HepG2 (cell line): Measurements from ENCODE around the gene MLX. TPM values are rescaled to one million over a fixed set of nuclear protein-coding genes. Genes with fewer than 3 reads are reported as not detected.
A peak's percentile ranks its signal among the peaks of the same experiment; 100 is the strongest.
"Not testable (repeated sequence)": the region's sequence is repeated elsewhere in the genome, so short reads cannot be mapped to it uniquely, and the experiment has no call there.

Experiments used
- ATAC-seq: fragments of 200-7000 bp; cut with Tn5 transposase; 3 replicates; pipeline ENCODE4 v1.9.1; 2020; ENCODE audit warnings: mild to moderate bottlenecking, moderate library complexity
- BruUV-seq: library from RNA; stranded (reverse); fragments of 400-500 nt; replicated peaks from 2 replicates; lab custom pipeline; 2021; lab: Mats Ljungman, UMichigan
- CTCF ChIA-PET: fragments of 300-600 bp; formaldehyde crosslinking; extraction: SDS; loops from one replicate; lab custom pipeline; 2021; ENCODE audit warnings: low total read pairs, inconsistent platforms, low intra/inter-chr PET ratio; lab: Yijun Ruan, JAX
- POLR2A ChIA-PET: fragments of 350-600 bp; sonication (Branson Sonifier 250); formaldehyde crosslinking; loops from one replicate; lab custom pipeline; 2020; ENCODE audit warnings: antibody characterized with exemption, inconsistent platforms; lab: Yijun Ruan, JAX
- DNase-seq: peaks from one replicate; pipeline ENCODE4 v3.0.0-alpha.2; 2015; ENCODE audit warnings: low spot score
- FAIRE-seq: peaks from 3 replicates; lab custom pipeline; 2011; peaks lifted over from hg19 to GRCh38; lab: Jason Lieb, UNC
- H2AFZ ChIP-seq: one replicate; pipeline ENCODE4 v1.6.1; 2011; ENCODE audit warnings: low read length, inconsistent platforms
- H3K27ac ChIP-seq: fragments of 300-600 bp; 3 replicates; pipeline ENCODE4 v1.8.0; 2011; ENCODE audit warnings: mixed run types, mild to moderate bottlenecking, mixed read lengths, low read length, inconsistent platforms; ENCODE audit not compliant: insufficient read depth; ENCODE audit errors: extremely low read length
- H3K27me3 ChIP-seq, 2 experiments: fragments of 200-600 bp in 1 of 2; 2 replicates in 1 of 2; 3 replicates in 1 of 2; pipeline versions ENCODE4 v1.6.0 to v1.8.0; 2011; ENCODE audit warnings: low read length in 2 of 2, mild to moderate bottlenecking in 2 of 2, moderate library complexity in 2 of 2, inconsistent platforms in 1 of 2; ENCODE audit not compliant: insufficient read depth in 2 of 2, control insufficient read depth in 1 of 2
- H3K36me3 ChIP-seq, 2 experiments: fragments of 200-600 bp in 1 of 2; replicated peaks in 1 of 2; 2 replicates in 1 of 2; 3 replicates in 1 of 2; pipeline versions ENCODE4 v1.5.1 to v1.8.0; 2011; ENCODE audit warnings: low read length in 2 of 2, inconsistent platforms in 1 of 2; ENCODE audit not compliant: insufficient read depth in 2 of 2, control insufficient read depth in 1 of 2
- H3K4me1 ChIP-seq: 2 replicates; pipeline ENCODE4 v1.5.1; 2012; ENCODE audit warnings: low read length, inconsistent platforms; ENCODE audit not compliant: insufficient read depth
- H3K4me2 ChIP-seq: 2 replicates; pipeline ENCODE4 v1.6.0; 2011; ENCODE audit warnings: low read depth, low read length, inconsistent platforms
- H3K4me3 ChIP-seq, 3 experiments: fragments of 200-600 bp in 1 of 3; sonication (generic), shearing (Covaris generic) in 1 of 3; replicated peaks in 1 of 3; 2 replicates each; pipeline ENCODE4 v1.5.1; 2011 to 2016; ENCODE audit warnings: low read length in 3 of 3, inconsistent platforms in 2 of 3, low read depth in 2 of 3, mild to moderate bottlenecking in 2 of 3, control low read depth in 1 of 3, mixed read lengths in 1 of 3; ENCODE audit not compliant: insufficient read depth in 1 of 3
- H3K79me2 ChIP-seq: one replicate; pipeline ENCODE4 v1.6.1; 2011; ENCODE audit warnings: low read length, inconsistent platforms; ENCODE audit not compliant: insufficient read depth
- H3K9ac ChIP-seq: 2 replicates; pipeline ENCODE4 v1.6.0; 2011; ENCODE audit warnings: mild to moderate bottlenecking, low read depth, low read length, inconsistent platforms; ENCODE audit not compliant: insufficient read depth
- H3K9me3 ChIP-seq: 2 replicates; pipeline ENCODE4 v1.5.1; 2012; ENCODE audit warnings: mild to moderate bottlenecking, low read length
- H4K20me1 ChIP-seq: 2 replicates; pipeline ENCODE4 v1.6.0; 2011; ENCODE audit warnings: inconsistent platforms, mild to moderate bottlenecking, low read length, moderate library complexity; ENCODE audit not compliant: insufficient read depth
- CBX5 ChIP-seq: sonication (generic); formaldehyde crosslinking; IDR thresholded peaks from 2 replicates; pipeline ENCODE4 v1.4.0; 2020; ENCODE audit warnings: missing genetic modification reagents, borderline replicate concordance
- ELF3 ChIP-seq: IDR thresholded peaks from 2 replicates; pipeline ENCODE4 v1.6.1; 2016; ENCODE audit warnings: missing genetic modification reagents, missing compliant biosample characterization
- ETV5 ChIP-seq: IDR thresholded peaks from 2 replicates; pipeline ENCODE4 v1.6.1; 2018; ENCODE audit warnings: missing biosample characterization, missing genetic modification reagents, inconsistent platforms, borderline replicate concordance
- FOXP4 ChIP-seq: sonication (generic); formaldehyde crosslinking; IDR thresholded peaks from 2 replicates; pipeline ENCODE4 v1.4.0; 2020; ENCODE audit warnings: missing genetic modification reagents
- HMGXB4 ChIP-seq, 2 experiments: sonication (generic) in 1 of 2; formaldehyde crosslinking in 1 of 2; IDR thresholded peaks; 2 replicates each; pipeline versions ENCODE4 v1.4.0 to v1.6.1; 2018 to 2020; ENCODE audit warnings: missing genetic modification reagents in 2 of 2, borderline replicate concordance in 1 of 2, low read depth in 1 of 2, mild to moderate bottlenecking in 1 of 2, missing biosample characterization in 1 of 2
- KLF16 ChIP-seq, 2 experiments: sonication (generic) in 1 of 2; formaldehyde crosslinking in 1 of 2; IDR thresholded peaks; 2 replicates each; pipeline versions ENCODE4 v1.6.1 to v1.8.0; 2016 to 2023; ENCODE audit warnings: missing genetic modification reagents in 2 of 2, missing compliant biosample characterization in 1 of 2
- POLR2A ChIP-seq, 2 experiments: IDR thresholded peaks; 2 replicates each; pipeline ENCODE4 v1.6.1; 2011; ENCODE audit warnings: low read depth in 2 of 2, low read length in 2 of 2, mild to moderate bottlenecking in 1 of 2, moderate library complexity in 1 of 2; ENCODE audit not compliant: insufficient read depth in 1 of 2
- POLR2G ChIP-seq: fragments of 200-400 bp; formaldehyde crosslinking; IDR thresholded peaks from 2 replicates; pipeline ENCODE4 v1.6.1; 2018; ENCODE audit warnings: mild to moderate bottlenecking, low read depth, low read length, moderate library complexity
- SAP130 ChIP-seq: IDR thresholded peaks from 2 replicates; pipeline ENCODE4 v1.6.1; 2016; ENCODE audit warnings: low read depth
- SP5 ChIP-seq: IDR thresholded peaks from 2 replicates; pipeline ENCODE4 v1.6.1; 2016; ENCODE audit warnings: low read depth, borderline replicate concordance
- TFAP4 ChIP-seq: sonication (generic); IDR thresholded peaks from 2 replicates; pipeline ENCODE4 v1.6.1; 2016; ENCODE audit warnings: low read depth, borderline replicate concordance
- YEATS4 ChIP-seq: sonication (generic); formaldehyde crosslinking; IDR thresholded peaks from 2 replicates; pipeline ENCODE4 v1.4.0; 2020; ENCODE audit warnings: missing genetic modification reagents, borderline replicate concordance
- ZNF687 ChIP-seq: sonication (generic); formaldehyde crosslinking; IDR thresholded peaks from 2 replicates; pipeline ENCODE4 v1.5.1; 2020; ENCODE audit warnings: mild to moderate bottlenecking, missing genetic modification reagents, moderate library complexity
- ZNF766 ChIP-seq: sonication (generic); formaldehyde crosslinking; IDR thresholded peaks from 2 replicates; pipeline ENCODE4 v1.5.0; 2020; ENCODE audit warnings: missing genetic modification reagents, borderline replicate concordance
- WGBS: methylation state at CpG from one replicate; pipeline ENCODE4 v1.1.6; 2017; ENCODE audit warnings: low lambda C conversion rate; 5-methylcytosine and 5-hydroxymethylcytosine counted together
- in situ Hi-C: cut with HindIII; loops from 2 replicates; pipeline ENCODE4 v1.10.0; 2017; ENCODE audit warnings: low pct_unique_long_range_greater_than_20kb; ENCODE audit not compliant: extremely low pct_ligation_motif_present
- intact Hi-C: fragments of 100-400 bp; cut with micrococcal nuclease; formaldehyde crosslinking; loops from one replicate; pipeline ENCODE4 v1.10.0; 2022; ENCODE audit not compliant: unreplicated experiment
- polyA plus RNA-seq, 8 experiments: library from polyadenylated mRNA; depleted of rRNA in 3 of 8; stranded (reverse) in 7 of 8; unstranded in 1 of 8; fragments of >200 nt; fragmentation: Illumina TruSeq in 4 of 8; extraction: Trizol in 4 of 8; gene quantifications; 2 replicates each; pipeline versions ENCODE4 v1.2.1 to v1.2.3, GENCODE V29; 2011 to 2016; ENCODE audit warnings: low read depth in 4 of 8, missing spikeins in 1 of 8, mixed read lengths in 1 of 8; ENCODE audit not compliant: insufficient read depth in 1 of 8
- total RNA-seq, 5 experiments: library from RNA; depleted of rRNA; stranded (reverse); fragments of >200 nt; fragmentation: Illumina TruSeq; extraction: Trizol; gene quantifications; 2 replicates each; pipeline ENCODE4 v1.2.3, GENCODE V29; 2016; ENCODE audit warnings: low read depth in 1 of 5

MLX gene
- total and polyA plus RNA-seq, 2 of the 13 experiments (the other 11 are each of a cell fraction or from before 2014, with no cell fraction given), result 38.9 to 74.4 TPM

GRCh38 chr17:42555961-42556617, 10.8 kb upstream of the MLX start:
- in situ Hi-C loops, BruUV-seq, H3K36me3 ChIP-seq, H2AFZ ChIP-seq, intact Hi-C loops, H3K27ac ChIP-seq, H4K20me1 ChIP-seq, CTCF ChIA-PET, H3K9ac ChIP-seq, POLR2A ChIA-PET, H3K9me3 ChIP-seq, H3K27me3 ChIP-seq: not testable (repeated sequence)
- Histone ChIP-seq H3K4me2 (peak overlapping the region; percentile 100), H3K4me3 (peak overlapping the region in 1 of 3 experiments; percentile 26; a peak in 1 of 6 replicates), H3K79me2 (peaks cover 18% of the 10 kb centered on the region), H3K4me1 (peaks cover 48% of the 10 kb centered on the region)
- peak; percentile 98 for FAIRE-seq
- peak; percentile 71 for DNase-seq
- WGBS, result 40% methylated on average over 5 of the region's 5 CpGs
- peak; percentile 77 for ATAC-seq
- TF ChIP-seq SAP130 (CRISPR knock-in tag) (peak; percentile 54; the same call in 1 of the 2 replicates), YEATS4 (0 out of 2 replicates have a peak, but pooled peaks have one; percentile 31), ZNF687 (CRISPR knock-in tag) (peak; percentile 25), SP5 (0 out of 2 replicates have a peak, but pooled peaks have one; percentile 16), CBX5 (CRISPR knock-in tag) (0 out of 2 replicates have a peak, but pooled peaks have one; percentile 15), FOXP4 (0 out of 2 replicates have a peak, but pooled peaks have one; percentile 29), ETV5 (0 out of 2 replicates have a peak, but pooled peaks have one; percentile 21), ZNF766 (CRISPR knock-in tag) (0 out of 2 replicates have a peak, but pooled peaks have one; percentile 5), ELF3 (CRISPR knock-in tag) (0 out of 2 replicates have a peak, but pooled peaks have one; percentile 28), POLR2G (0 out of 2 replicates have a peak, but pooled peaks have one; percentile 20), TFAP4 (peak; percentile 59; the same call in 1 of the 2 replicates), HMGXB4 (CRISPR knock-in tag; IDR thresholded peaks at IDR 0.05; ENCODE audit: borderline replicate concordance in 1 of 2, low read depth in 1 of 2) (peak in 1 of 2 experiments; percentile 67; a peak in 1 of 4 replicates), POLR2A (IDR thresholded peaks at IDR 0.05; ENCODE audit: insufficient read depth in 1 of 2, low read depth in 2 of 2, low read length in 2 of 2) (peak in 1 of 2 experiments; percentile 30; a peak in 1 of 4 replicates), KLF16 (CRISPR knock-in tag; IDR thresholded peaks at IDR 0.05) (0 out of 4 replicates have a peak, but pooled peaks of 1 of the 2 experiments have one; percentile 34)
